GM19193 (cell line): ENCODE data around the gene SNCAIP.

Experiments used
- POLR2A ChIP-seq: IDR thresholded peaks from 4 replicates; pipeline ENCODE4 v1.6.1; 2011; ENCODE audit not compliant: insufficient read depth, insufficient read length; ENCODE audit errors: extremely low read depth

SNCAIP gene

GRCh38 chr5:122500245-122501088 lies 188.4 kb downstream of the SNCAIP start:
- no peak for TF ChIP-seq POLR2A

- no peak for TF ChIP-seq POLR2A
These were observed 189.0 kb downstream of the SNCAIP start for GRCh38 chr5:122501089-122501435.

- no peak for TF ChIP-seq POLR2A
These were observed 195.0 kb downstream of the SNCAIP start for GRCh38 chr5:122507045-122507444.

- no peak for TF ChIP-seq POLR2A
These were observed 195.5 kb downstream of the SNCAIP start for GRCh38 chr5:122507581-122507980.

GRCh38 chr5:122508623-122509022 lies 196.6 kb downstream of the SNCAIP start:
- TF ChIP-seq POLR2A, result no peak
